ENCODE results near the gene NEMF.

GRCh38 chr14:49761839-49762551 lies 90.6 kb downstream of the NEMF start:
- TF ChIP-seq MAX (IDR thresholded peaks at IDR 0.05) (no peak), CEBPB (IDR thresholded peaks at IDR 0.05) (no peak), FOXM1 (IDR thresholded peaks at IDR 0.05; ENCODE audit: borderline replicate concordance, low read depth) (no peak), TAF1 (IDR thresholded peaks at IDR 0.05; ENCODE audit: low read depth) (no peak), CREB1 (IDR thresholded peaks at IDR 0.05; ENCODE audit: low read depth) (no peak), EP300 (IDR thresholded peaks at IDR 0.05; ENCODE audit: borderline replicate concordance) (no peak), TCF12 (IDR thresholded peaks at IDR 0.05; ENCODE audit: low read depth) (no peak), YY1 (IDR thresholded peaks at IDR 0.05; ENCODE audit: low read depth) (no peak), REST (IDR thresholded peaks at IDR 0.05; ENCODE audit: low read depth) (no peak), RAD21 (IDR thresholded peaks at IDR 0.05; ENCODE audit: low read depth) (no peak), TEAD4 (IDR thresholded peaks at IDR 0.05) (no peak), USF1 (IDR thresholded peaks at IDR 0.05) (no peak), EGR1 (IDR thresholded peaks at IDR 0.05) (no peak), ZBTB7A (IDR thresholded peaks at IDR 0.05; ENCODE audit: low read depth) (no peak)
